Measurements from ENCODE around the gene DOCK4. TPM values are rescaled to one million over a fixed set of nuclear protein-coding genes. Genes with fewer than 3 reads are reported as not detected.

Gene DOCK4
- total RNA-seq, 1 donor from 2014 or later: 100 TPM

- no peaks in the 10 kb centered on the region for H3K9me3 ChIP-seq
- intact Hi-C loops (cut with DNase I): no loop called here
- no peak for DNase-seq
- no peak for TF ChIP-seq CTCF (IDR thresholded peaks at IDR 0.05)
- H3K27ac ChIP-seq: no peak overlapping the region
- no peak for ATAC-seq
- no peaks in the 10 kb centered on the region for H3K4me1 ChIP-seq
- peaks cover 18% of the 10 kb centered on the region for H3K36me3 ChIP-seq
- no peaks in the 10 kb centered on the region for H3K27me3 ChIP-seq
- H3K4me3 ChIP-seq: no peak overlapping the region
These were observed 313.6 kb downstream of the DOCK4 start for GRCh38 chr7:111892588-111892987.

GRCh38 chr7:111887734-111888133 is 318.5 kb downstream of the DOCK4 start:
- Histone ChIP-seq H3K27me3 (no peaks in the 10 kb centered on the region), H3K9me3 (no peaks in the 10 kb centered on the region), H3K36me3 (no peaks in the 10 kb centered on the region), H3K4me1 (no peaks in the 10 kb centered on the region), H3K4me3 (no peak overlapping the region), H3K27ac (no peak overlapping the region)
- DNase-seq: no peak
- TF ChIP-seq CTCF (IDR thresholded peaks at IDR 0.05): no peak
- ATAC-seq: no peak
- intact Hi-C loops (cut with DNase I): no loop called here

GRCh38 chr7:111886233-111886632 is 320.0 kb downstream of the DOCK4 start:
- no peak for TF ChIP-seq CTCF (IDR thresholded peaks at IDR 0.05)
- no peaks in the 10 kb centered on the region for H3K9me3 ChIP-seq
- H3K27ac ChIP-seq: no peak overlapping the region
- peaks cover 4% of the 10 kb centered on the region for H3K36me3 ChIP-seq
- intact Hi-C loops (cut with DNase I): no loop called here
- no peak for DNase-seq
- no peak for ATAC-seq
- H3K27me3 ChIP-seq: no peaks in the 10 kb centered on the region
- no peak overlapping the region for H3K4me3 ChIP-seq
- no peaks in the 10 kb centered on the region for H3K4me1 ChIP-seq

GRCh38 chr7:111883241-111883640 is 323.0 kb downstream of the DOCK4 start:
- intact Hi-C loops (cut with DNase I): no loop called here
- Histone ChIP-seq H3K9me3 (no peaks in the 10 kb centered on the region), H3K36me3 (peaks cover 8% of the 10 kb centered on the region), H3K27me3 (no peaks in the 10 kb centered on the region), H3K4me1 (no peaks in the 10 kb centered on the region), H3K4me3 (no peak overlapping the region), H3K27ac (no peak overlapping the region)
- ATAC-seq (no peak), DNase-seq (no peak)
- no peak for TF ChIP-seq CTCF (IDR thresholded peaks at IDR 0.05)

GRCh38 chr7:111878785-111879184 is 327.4 kb downstream of the DOCK4 start:
- Histone ChIP-seq H3K27me3 (no peaks in the 10 kb centered on the region), H3K4me1 (peaks cover 11% of the 10 kb centered on the region), H3K36me3 (peaks cover 16% of the 10 kb centered on the region), H3K4me3 (no peak overlapping the region), H3K9me3 (no peaks in the 10 kb centered on the region), H3K27ac (no peak overlapping the region)
- ATAC-seq (no peak), DNase-seq (no peak)
- intact Hi-C loops (cut with DNase I): no loop called here
- no peak for TF ChIP-seq CTCF (IDR thresholded peaks at IDR 0.05)

GRCh38 chr7:111877931-111878330 is 328.3 kb downstream of the DOCK4 start:
- H3K27ac ChIP-seq: no peak overlapping the region

More at GRCh38 chr7:111877931-111878330, 328.3 kb downstream of the DOCK4 start:
- no peaks in the 10 kb centered on the region for H3K9me3 ChIP-seq
- no peaks in the 10 kb centered on the region for H3K27me3 ChIP-seq
- H3K4me3 ChIP-seq: no peak overlapping the region
- peaks cover 16% of the 10 kb centered on the region for H3K36me3 ChIP-seq
- peaks cover 18% of the 10 kb centered on the region for H3K4me1 ChIP-seq
- TF ChIP-seq CTCF (IDR thresholded peaks at IDR 0.05): no peak
- no peak for ATAC-seq
- intact Hi-C loops (cut with DNase I): no loop called here
- DNase-seq: no peak

Data from upper lobe of right lung (tissue), 1 donor.